H1 (cell line): ENCODE results near the gene CCDC141. TPM values are rescaled to one million over a fixed set of nuclear protein-coding genes. Genes with fewer than 3 reads are reported as not detected.

Experiments
- EP300 ChIP-seq, 2 experiments: IDR thresholded peaks; 1 replicate in 1 of 2; 2 replicates in 1 of 2; pipeline ENCODE4 v1.6.1; 2011 to 2012; ENCODE audit warnings: low read depth in 2 of 2, low read length in 2 of 2, mild to moderate bottlenecking in 2 of 2, borderline replicate concordance in 1 of 2, inconsistent platforms in 1 of 2, moderate library complexity in 1 of 2
- SIX5 ChIP-seq: IDR thresholded peaks from 2 replicates; pipeline ENCODE4 v1.6.1; 2011; ENCODE audit warnings: mild to moderate bottlenecking, low read depth, low read length
- polyA plus RNA-seq, 7 experiments: library from polyadenylated mRNA; depleted of rRNA in 3 of 7; stranded (reverse) in 5 of 7; unstranded in 2 of 7; fragments of >200 nt in 5 of 7; fragments of 200-250 nt in 2 of 7; gene quantifications; 1 replicate in 5 of 7; 2 replicates in 1 of 7; 4 replicates in 1 of 7; pipeline versions ENCODE4 v1.2.1 to v1.2.3, GENCODE V29; 2011 to 2013; ENCODE audit warnings: missing spikeins in 2 of 7, mixed read lengths in 2 of 7
- total RNA-seq: library from RNA; stranded (reverse); fragmentation: NEBNext Ultra II Directional; extraction: Animal tissue kit (Norgen Biotek cat#: 25700); gene quantifications from 2 replicates; pipeline ENCODE4 v1.2.1, GENCODE V29; 2021
- TF ChIP-seq, protein P1 (sequence below): fragments of 300-600 bp; sonication (generic); IDR thresholded peaks from 2 replicates; pipeline ENCODE4 v1.7.1; 2012; ENCODE audit warnings: low read length, moderate library complexity, mild to moderate bottlenecking, inconsistent platforms; ENCODE audit not compliant: insufficient replicate concordance

CCDC141 gene
- total and polyA plus RNA-seq, 2 of the 8 experiments (the other 6 are each of a cell fraction or from before 2014, with no cell fraction given) = 0.56 to 21.6 TPM

DNA sequence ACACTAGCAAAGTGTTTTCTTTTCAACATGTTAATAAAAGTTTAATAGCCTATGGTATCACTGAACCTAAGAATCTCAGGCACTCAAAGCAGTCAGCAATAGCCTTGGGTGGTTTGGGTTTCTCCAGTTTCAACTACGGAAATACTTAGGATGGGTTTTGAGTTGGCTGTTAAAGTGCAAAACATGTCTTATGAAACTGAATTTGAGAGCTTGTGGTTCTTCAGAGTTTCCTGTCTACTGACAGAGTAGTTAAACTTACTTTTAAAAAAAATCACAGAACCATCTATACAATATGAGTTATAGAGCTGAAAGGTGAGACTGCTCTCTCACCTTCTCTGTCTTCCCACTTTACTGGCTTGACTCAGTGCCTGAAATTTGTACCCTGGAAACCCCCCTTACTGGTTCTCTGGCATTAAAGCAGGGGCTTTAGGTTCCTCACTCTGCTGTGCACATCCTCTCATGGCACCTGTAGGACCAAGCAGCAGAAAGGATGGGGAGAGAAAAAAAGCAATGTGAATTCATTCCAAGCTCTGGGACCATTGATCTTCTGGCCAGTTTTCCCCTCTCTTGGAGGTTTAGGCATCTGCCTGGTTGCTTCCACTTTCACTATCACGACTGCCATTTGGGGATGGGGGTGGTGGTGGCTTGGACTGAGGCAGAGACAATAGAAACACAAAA lies 18.1 kb downstream of the CCDC141 start (continued):
- TF ChIP-seq, protein P1, sequence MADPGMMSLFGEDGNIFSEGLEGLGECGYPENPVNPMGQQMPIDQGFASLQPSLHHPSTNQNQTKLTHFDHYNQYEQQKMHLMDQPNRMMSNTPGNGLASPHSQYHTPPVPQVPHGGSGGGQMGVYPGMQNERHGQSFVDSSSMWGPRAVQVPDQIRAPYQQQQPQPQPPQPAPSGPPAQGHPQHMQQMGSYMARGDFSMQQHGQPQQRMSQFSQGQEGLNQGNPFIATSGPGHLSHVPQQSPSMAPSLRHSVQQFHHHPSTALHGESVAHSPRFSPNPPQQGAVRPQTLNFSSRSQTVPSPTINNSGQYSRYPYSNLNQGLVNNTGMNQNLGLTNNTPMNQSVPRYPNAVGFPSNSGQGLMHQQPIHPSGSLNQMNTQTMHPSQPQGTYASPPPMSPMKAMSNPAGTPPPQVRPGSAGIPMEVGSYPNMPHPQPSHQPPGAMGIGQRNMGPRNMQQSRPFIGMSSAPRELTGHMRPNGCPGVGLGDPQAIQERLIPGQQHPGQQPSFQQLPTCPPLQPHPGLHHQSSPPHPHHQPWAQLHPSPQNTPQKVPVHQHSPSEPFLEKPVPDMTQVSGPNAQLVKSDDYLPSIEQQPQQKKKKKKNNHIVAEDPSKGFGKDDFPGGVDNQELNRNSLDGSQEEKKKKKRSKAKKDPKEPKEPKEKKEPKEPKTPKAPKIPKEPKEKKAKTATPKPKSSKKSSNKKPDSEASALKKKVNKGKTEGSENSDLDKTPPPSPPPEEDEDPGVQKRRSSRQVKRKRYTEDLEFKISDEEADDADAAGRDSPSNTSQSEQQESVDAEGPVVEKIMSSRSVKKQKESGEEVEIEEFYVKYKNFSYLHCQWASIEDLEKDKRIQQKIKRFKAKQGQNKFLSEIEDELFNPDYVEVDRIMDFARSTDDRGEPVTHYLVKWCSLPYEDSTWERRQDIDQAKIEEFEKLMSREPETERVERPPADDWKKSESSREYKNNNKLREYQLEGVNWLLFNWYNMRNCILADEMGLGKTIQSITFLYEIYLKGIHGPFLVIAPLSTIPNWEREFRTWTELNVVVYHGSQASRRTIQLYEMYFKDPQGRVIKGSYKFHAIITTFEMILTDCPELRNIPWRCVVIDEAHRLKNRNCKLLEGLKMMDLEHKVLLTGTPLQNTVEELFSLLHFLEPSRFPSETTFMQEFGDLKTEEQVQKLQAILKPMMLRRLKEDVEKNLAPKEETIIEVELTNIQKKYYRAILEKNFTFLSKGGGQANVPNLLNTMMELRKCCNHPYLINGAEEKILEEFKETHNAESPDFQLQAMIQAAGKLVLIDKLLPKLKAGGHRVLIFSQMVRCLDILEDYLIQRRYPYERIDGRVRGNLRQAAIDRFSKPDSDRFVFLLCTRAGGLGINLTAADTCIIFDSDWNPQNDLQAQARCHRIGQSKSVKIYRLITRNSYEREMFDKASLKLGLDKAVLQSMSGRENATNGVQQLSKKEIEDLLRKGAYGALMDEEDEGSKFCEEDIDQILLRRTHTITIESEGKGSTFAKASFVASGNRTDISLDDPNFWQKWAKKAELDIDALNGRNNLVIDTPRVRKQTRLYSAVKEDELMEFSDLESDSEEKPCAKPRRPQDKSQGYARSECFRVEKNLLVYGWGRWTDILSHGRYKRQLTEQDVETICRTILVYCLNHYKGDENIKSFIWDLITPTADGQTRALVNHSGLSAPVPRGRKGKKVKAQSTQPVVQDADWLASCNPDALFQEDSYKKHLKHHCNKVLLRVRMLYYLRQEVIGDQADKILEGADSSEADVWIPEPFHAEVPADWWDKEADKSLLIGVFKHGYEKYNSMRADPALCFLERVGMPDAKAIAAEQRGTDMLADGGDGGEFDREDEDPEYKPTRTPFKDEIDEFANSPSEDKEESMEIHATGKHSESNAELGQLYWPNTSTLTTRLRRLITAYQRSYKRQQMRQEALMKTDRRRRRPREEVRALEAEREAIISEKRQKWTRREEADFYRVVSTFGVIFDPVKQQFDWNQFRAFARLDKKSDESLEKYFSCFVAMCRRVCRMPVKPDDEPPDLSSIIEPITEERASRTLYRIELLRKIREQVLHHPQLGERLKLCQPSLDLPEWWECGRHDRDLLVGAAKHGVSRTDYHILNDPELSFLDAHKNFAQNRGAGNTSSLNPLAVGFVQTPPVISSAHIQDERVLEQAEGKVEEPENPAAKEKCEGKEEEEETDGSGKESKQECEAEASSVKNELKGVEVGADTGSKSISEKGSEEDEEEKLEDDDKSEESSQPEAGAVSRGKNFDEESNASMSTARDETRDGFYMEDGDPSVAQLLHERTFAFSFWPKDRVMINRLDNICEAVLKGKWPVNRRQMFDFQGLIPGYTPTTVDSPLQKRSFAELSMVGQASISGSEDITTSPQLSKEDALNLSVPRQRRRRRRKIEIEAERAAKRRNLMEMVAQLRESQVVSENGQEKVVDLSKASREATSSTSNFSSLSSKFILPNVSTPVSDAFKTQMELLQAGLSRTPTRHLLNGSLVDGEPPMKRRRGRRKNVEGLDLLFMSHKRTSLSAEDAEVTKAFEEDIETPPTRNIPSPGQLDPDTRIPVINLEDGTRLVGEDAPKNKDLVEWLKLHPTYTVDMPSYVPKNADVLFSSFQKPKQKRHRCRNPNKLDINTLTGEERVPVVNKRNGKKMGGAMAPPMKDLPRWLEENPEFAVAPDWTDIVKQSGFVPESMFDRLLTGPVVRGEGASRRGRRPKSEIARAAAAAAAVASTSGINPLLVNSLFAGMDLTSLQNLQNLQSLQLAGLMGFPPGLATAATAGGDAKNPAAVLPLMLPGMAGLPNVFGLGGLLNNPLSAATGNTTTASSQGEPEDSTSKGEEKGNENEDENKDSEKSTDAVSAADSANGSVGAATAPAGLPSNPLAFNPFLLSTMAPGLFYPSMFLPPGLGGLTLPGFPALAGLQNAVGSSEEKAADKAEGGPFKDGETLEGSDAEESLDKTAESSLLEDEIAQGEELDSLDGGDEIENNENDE = no peak
- no peak for TF ChIP-seq SIX5
- no peak for TF ChIP-seq EP300 (IDR thresholded peaks at IDR 0.05; ENCODE audit: borderline replicate concordance in 1 of 2, low read depth in 2 of 2, low read length in 2 of 2)
- TF ChIP-seq, all 59 proteins: peak for 0
